ENCODE results near the gene FAM83B.
A peak's percentile ranks its signal among the peaks of the same experiment; 100 is the strongest.
"Not testable (repeated sequence)": the region's sequence is repeated elsewhere in the genome, so short reads cannot be mapped to it uniquely, and the experiment has no call there.

Gene FAM83B

DNA sequence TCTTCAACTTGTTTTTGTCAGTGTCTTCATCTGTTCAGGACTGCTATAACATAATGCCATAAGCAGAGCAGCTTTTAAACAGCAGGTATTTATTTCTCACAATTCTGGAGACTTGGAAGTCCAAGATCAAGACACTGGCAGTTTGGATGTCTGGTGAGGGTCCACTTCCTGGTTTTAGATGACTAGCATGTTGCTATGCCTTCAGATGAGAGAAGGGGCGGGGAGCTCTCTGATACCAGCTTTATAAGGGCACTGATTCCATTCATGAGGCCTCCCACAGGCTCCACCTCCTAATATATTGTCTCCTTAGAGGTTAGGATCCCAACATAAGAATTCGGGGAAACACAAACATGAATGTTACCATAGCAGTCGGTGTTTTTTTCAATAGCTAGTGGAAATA, 52.9 kb downstream of the FAM83B start:
- DNase-seq (ENCODE audit: low spot score) = no peak

DNA sequence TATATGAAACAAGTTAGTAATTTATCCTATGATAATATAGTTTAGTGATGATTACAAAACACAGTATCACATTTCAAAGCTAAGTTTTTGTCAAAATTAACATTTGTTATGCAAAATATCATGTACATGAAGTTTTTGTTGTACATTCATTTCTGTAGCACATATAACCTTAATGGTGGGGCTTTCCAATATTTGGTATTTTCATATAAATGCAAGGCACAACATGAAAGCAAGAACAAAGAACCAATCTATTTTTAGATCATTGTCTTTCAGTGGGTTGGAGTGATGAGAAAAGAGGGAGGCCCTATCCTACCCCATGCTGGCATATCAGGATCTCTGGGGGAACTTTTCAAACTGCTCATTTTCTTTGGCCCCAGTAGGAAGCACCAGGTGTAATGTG, 53.4 kb downstream of the FAM83B start:
- DNase-seq (ENCODE audit: low spot score) = no peak

DNA sequence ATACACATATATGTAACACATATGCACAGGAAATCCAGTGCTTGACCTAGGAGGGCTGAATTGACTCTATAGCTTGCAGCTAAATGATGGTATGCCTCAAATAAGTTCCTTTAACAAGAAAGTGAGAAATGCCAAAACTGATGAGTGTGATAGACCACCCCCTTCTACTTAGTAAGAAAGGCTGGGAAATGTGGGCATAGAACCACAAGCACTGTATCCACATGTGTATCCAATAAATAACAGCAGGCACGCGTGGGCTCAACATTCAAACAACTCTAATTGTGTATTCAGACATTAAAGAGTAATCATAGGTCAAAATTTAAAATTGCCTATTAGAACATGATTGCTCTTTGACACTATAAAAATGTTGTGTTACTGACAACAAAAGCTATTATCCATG, 54.1 kb downstream of the FAM83B start:
- DNase-seq (ENCODE audit: low spot score) = no peak

DNA sequence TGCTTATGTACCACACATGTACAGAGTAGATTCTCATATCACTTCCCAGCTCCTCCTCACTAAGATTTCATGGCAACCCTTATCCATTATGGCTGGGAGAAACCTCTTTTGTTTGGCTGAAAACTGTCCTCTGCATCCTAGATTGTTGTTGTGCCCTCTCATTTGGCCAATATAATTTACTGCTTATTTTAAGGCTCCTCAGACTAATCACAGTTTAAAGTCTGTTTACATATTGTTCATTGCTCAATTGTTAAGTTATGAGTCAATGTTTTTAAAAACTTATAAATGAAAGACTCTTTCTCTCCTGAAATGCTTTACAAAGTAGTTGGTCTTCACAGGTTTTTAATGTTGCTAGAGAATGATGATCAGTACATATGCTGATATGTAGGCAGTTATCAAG, 57.3 kb downstream of the FAM83B start:
- DNase-seq (ENCODE audit: low spot score) = no peak

DNA sequence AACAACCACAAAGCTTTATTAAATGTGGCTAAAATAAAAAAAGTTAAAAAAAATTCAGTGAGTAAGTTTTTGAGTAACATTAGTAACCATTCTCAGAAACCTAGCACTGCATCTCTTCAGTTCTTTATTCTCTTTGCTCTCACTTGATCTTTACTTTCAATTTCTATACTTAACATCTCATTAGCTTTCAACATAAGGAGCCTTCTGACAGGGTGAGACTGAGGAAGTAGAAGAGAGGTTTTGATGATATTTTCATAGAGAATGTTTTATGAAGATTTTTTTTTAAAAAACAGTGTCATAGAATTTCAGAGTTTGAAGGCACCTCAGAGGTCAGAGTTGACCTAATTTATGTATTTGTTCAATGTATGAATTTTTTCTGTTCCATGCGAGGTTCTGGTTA, 60.8 kb downstream of the FAM83B start:
- no peak for DNase-seq (ENCODE audit: low spot score)

- DNase-seq (ENCODE audit: low spot score) = no peak
Observed at GRCh38 chr6:54909184-54909583, 62.6 kb downstream of the FAM83B start.

DNA sequence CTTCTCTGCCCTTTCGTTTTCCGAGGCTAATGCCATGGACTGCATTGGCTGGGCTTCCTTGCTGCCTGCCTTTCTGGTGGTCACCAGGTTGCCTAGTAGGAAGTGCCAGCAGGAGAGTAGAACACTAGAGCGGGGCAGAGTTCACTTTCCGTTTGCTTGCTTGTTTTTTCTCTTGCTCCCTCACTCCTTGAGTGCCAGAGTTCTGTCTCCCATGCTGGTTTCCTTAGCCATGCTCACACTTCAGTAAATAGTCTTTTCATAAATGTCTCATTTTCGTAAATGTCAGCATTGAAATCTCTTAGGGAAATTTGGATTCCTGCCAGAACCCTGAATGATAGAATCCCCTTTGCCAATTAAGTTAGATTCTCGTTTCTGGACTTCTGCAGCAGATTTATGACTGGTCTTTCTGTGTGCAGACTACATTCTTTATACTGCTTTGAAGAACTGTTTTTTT, 63.9 kb downstream of the FAM83B start:
- no peak for DNase-seq (ENCODE audit: low spot score)

GRCh38 chr6:54910921-54911320, 64.3 kb downstream of the FAM83B start:
- DNase-seq (ENCODE audit: low spot score) = no peak

GRCh38 chr6:54913211-54913610, 66.6 kb downstream of the FAM83B start:
- no peak for DNase-seq (ENCODE audit: low spot score)

- no peak for DNase-seq (ENCODE audit: low spot score)
Observed at GRCh38 chr6:54916858-54917257, 70.3 kb downstream of the FAM83B start.

- DNase-seq (ENCODE audit: low spot score) = no peak
Observed at GRCh38 chr6:54920628-54921027, 74.1 kb downstream of the FAM83B start.

GRCh38 chr6:54921891-54922290, 75.3 kb downstream of the FAM83B start:
- DNase-seq (ENCODE audit: low spot score) = no peak

DNA sequence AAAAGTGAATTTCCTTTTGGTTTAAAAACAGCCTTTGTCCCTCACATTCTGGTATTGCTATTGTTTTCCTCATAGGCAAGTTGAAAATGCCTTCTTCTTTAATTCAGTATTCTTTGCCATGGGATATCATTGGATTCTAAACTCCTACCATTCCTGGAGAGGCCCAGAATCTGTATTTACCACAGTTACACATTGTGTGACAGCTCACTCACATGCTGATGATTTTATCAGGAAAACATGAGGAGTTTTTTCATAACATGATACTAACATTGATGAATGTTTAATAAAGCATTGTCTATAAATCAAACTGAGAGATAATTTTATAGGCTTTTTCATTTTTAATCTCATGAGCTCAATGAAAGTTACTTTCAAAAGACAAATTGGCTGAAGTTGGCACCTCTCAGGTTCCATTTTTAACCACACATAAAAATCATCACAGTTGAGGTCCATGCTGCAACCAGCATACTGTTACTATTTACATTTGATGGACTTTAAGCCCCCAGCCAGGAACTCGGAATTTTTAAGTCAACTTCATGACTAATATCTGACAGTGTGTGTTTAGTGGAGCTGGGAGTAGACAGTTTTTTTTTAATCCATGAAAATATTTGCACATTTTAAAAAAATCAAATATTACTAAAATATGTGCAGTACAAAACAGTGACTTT, 82.8 kb downstream of the FAM83B start:
- DNase-seq (ENCODE audit: low spot score) = peak; percentile 4

- no peak for DNase-seq (ENCODE audit: low spot score)
Observed at GRCh38 chr6:54932622-54933021, 86.1 kb downstream of the FAM83B start.

- no peak for DNase-seq (ENCODE audit: low spot score)
Observed at GRCh38 chr6:54935739-54936138, 89.2 kb downstream of the FAM83B start.

GRCh38 chr6:54937371-54937770, 90.8 kb downstream of the FAM83B start:
- no peak for DNase-seq (ENCODE audit: low spot score)

DNA sequence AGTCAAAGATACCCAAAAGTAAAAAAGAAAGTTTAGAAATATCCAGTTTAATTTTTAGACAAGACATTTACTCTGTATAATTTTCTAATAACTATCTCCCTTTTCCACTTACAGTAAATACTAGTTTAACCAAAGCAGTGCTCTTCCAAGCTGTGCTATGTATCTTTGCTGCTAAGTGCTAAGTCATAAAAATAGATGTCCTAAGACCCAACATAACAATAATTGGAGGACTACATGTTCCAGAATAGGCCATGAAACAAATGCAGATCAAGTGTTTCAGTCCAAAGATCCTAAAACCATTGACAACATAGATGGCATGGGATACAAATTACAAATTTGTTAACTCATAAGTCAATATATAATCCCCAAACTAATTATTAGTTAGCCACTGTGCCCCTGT, 111.1 kb downstream of the FAM83B start:
- DNase-seq (ENCODE audit: low spot score) = no peak

GRCh38 chr6:54958446-54958845, 111.9 kb downstream of the FAM83B start:
- DNase-seq (ENCODE audit: low spot score) = no peak

- DNase-seq (ENCODE audit: low spot score) = no peak
Observed at GRCh38 chr6:54959820-54960219, 113.2 kb downstream of the FAM83B start.

DNA sequence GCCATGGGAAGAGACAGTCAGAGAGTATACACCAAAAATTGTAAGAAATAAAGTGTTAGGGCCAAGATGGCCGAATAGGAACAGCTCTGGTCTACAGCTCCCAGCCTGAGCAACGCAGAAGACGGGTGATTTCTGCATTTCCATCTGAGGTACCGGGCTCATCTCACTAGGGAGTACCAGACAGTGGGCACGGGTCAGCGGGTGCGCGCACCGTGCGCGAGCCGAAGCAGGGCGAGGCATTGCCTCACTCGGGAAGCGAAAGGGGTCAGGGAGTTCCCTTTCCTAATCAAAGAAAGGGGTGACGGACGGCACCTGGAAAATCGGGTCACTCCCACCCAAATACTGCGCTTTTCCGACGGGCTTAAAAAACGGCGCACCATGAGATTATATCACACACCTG, 114.8 kb downstream of the FAM83B start:
- not testable (repeated sequence) for DNase-seq (ENCODE audit: low spot score)

- no peak for DNase-seq (ENCODE audit: low spot score)
Observed at GRCh38 chr6:54970337-54970736, 123.8 kb downstream of the FAM83B start.

DNA sequence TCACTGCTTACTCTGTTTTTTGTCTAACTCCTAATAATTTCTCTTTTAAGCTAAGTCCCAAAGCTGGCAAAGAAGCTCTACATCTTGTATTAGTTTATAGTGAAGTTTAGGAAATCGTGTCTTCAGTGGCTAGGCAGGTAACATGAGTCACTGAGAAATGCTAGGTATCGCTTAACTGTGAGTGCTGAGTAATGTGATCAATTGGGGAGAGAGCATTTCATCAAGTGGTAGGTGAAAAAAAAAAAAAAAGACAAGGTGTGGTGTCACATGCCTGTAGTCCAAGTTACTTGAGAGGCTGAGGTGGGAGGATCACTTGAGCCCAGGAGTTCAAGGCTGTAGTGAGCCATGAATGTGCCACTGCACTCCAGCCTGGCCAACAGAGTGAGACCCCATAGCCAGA, 125.3 kb downstream of the FAM83B start:
- no peak for DNase-seq (ENCODE audit: low spot score)

GRCh38 chr6:54979161-54979560, 132.6 kb downstream of the FAM83B start:
- DNase-seq (ENCODE audit: low spot score) = not testable (repeated sequence)

DNA sequence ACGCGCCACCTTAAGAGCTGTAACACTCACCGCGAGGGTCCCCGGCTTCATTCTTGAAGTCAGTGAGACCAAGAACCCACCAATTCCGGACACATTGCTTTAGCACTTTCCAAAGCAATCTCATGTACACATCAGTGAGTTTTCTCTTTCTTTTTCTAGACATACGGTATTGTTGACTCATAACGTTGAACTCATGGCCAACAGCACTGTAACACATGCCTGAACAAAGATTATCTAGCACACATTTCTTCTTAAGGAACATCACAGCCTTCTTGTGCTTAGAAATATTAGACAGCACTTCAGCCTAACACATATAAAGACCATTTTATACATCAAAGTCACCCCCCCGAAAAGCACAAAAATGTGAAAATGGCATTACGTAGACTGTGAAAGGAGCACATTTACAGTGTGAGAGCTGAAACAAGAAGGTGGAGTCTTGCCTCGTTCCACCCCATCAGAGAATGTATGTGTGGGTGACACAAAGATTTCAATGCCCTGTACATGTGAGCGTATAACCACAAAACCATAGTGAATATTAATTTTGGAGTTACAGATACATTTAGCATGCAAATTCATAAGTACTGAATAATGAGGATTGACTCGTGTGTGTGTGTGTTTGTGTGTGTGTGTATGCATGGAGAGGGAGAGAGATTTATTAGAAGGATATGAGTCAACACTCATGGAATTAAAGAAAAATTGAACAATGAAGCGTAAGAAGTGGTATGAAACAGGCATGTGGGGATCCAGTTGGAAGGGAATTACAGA, 134.1 kb downstream of the FAM83B start:
- DNase-seq (ENCODE audit: low spot score) = no peak
